ENCODE data around the gene NIPA2.

GRCh38 chr15:22880068-22880980 is 41.9 kb downstream of the NIPA2 start:
- TF ChIP-seq CTCF (conservative IDR thresholded peaks at IDR 0.05; ENCODE audit: low read depth, low read length) (no peak), EZH2 (IDR thresholded peaks at IDR 0.05; ENCODE audit: borderline replicate concordance, low read depth, low read length, poor library complexity, severe bottlenecking) (no peak)
